Astrocyte (in vitro differentiated cells and primary cell): Measurements from ENCODE around the gene CDX2. TPM values are rescaled to one million over a fixed set of nuclear protein-coding genes. Genes with fewer than 3 reads are reported as not detected.

ENCODE experiments used
- DNase-seq: peaks from one replicate; pipeline ENCODE4 v3.0.0-alpha.2; 2010; ENCODE audit warnings: low read depth
- FAIRE-seq: peaks from 2 replicates; lab custom pipeline; 2011; peaks lifted over from hg19 to GRCh38; lab: Jason Lieb, UNC
- H2AFZ ChIP-seq: 2 replicates; pipeline ENCODE4 v1.6.0; 2012; ENCODE audit warnings: low read depth, low read length, inconsistent platforms
- H3K27ac ChIP-seq: 2 replicates; pipeline ENCODE4 v1.5.1; 2011; ENCODE audit warnings: low read depth, low read length, inconsistent platforms
- H3K27me3 ChIP-seq: 2 replicates; pipeline ENCODE4 v1.6.0; 2011; ENCODE audit warnings: low read length, inconsistent platforms; ENCODE audit not compliant: insufficient read depth
- H3K36me3 ChIP-seq: 2 replicates; pipeline ENCODE4 v1.5.1; 2011; ENCODE audit warnings: low read length, inconsistent platforms; ENCODE audit not compliant: insufficient read depth
- H3K4me1 ChIP-seq: 2 replicates; pipeline ENCODE4 v1.5.1; 2011; ENCODE audit warnings: low read length, inconsistent platforms; ENCODE audit not compliant: insufficient read depth
- H3K4me2 ChIP-seq: 2 replicates; pipeline ENCODE4 v1.6.0; 2012; ENCODE audit warnings: low read length, inconsistent platforms
- H3K4me3 ChIP-seq: 2 replicates; pipeline ENCODE4 v1.5.1; 2011; ENCODE audit warnings: low read depth, mild to moderate bottlenecking, low read length, inconsistent platforms; ENCODE audit not compliant: insufficient read depth
- H3K79me2 ChIP-seq: 2 replicates; pipeline ENCODE4 v1.6.0; 2012; ENCODE audit warnings: mild to moderate bottlenecking, low read length, inconsistent platforms; ENCODE audit not compliant: insufficient read depth
- H3K9ac ChIP-seq: 2 replicates; pipeline ENCODE4 v1.6.0; 2012; ENCODE audit warnings: mild to moderate bottlenecking, low read length, inconsistent platforms
- H3K9me3 ChIP-seq: 2 replicates; pipeline ENCODE4 v1.5.1; 2012; ENCODE audit warnings: low read depth, mild to moderate bottlenecking, low read length, inconsistent platforms; ENCODE audit not compliant: insufficient read depth
- H4K20me1 ChIP-seq: 2 replicates; pipeline ENCODE4 v1.6.0; 2012; ENCODE audit warnings: low read length, inconsistent platforms; ENCODE audit not compliant: insufficient read depth
- H3K27ac Mint-ChIP-seq: one replicate; pipeline ENCODE4 v1.8.0; 2021; ENCODE audit warnings: mild to moderate bottlenecking, mixed read lengths; ENCODE audit not compliant: unreplicated experiment
- H3K27me3 Mint-ChIP-seq: one replicate; pipeline ENCODE4 v1.8.0; 2021; ENCODE audit warnings: low read depth, mixed read lengths; ENCODE audit not compliant: unreplicated experiment
- H3K36me3 Mint-ChIP-seq: one replicate; pipeline ENCODE4 v1.8.0; 2021; ENCODE audit warnings: low read depth, mixed read lengths; ENCODE audit not compliant: unreplicated experiment
- H3K4me1 Mint-ChIP-seq: one replicate; pipeline ENCODE4 v1.8.0; 2021; ENCODE audit warnings: low read depth, mixed read lengths; ENCODE audit not compliant: unreplicated experiment
- H3K4me3 Mint-ChIP-seq: one replicate; pipeline ENCODE4 v1.8.0; 2021; ENCODE audit warnings: mild to moderate bottlenecking, moderate library complexity, mixed read lengths; ENCODE audit not compliant: unreplicated experiment
- H3K9me3 Mint-ChIP-seq: one replicate; pipeline ENCODE4 v1.8.0; 2021; ENCODE audit warnings: mild to moderate bottlenecking, mixed read lengths; ENCODE audit not compliant: unreplicated experiment
- EZH2 ChIP-seq: IDR thresholded peaks from 2 replicates; pipeline ENCODE4 v1.6.1; 2012; ENCODE audit warnings: mild to moderate bottlenecking, low read length, inconsistent platforms; ENCODE audit not compliant: insufficient read depth
- total RNA-seq: library from RNA; stranded (reverse); gene quantifications from 2 replicates; pipeline ENCODE4 v1.2.1, GENCODE V29; 2021
- TF ChIP-seq, protein P1 (sequence below): IDR thresholded peaks from 2 replicates; pipeline ENCODE4 v1.5.1; 2011; ENCODE audit warnings: low read depth, mild to moderate bottlenecking, inconsistent platforms, low read length, moderate library complexity; ENCODE audit not compliant: insufficient read depth

CDX2 gene
- total RNA-seq, 1 donor from 2014 or later: not detected

DNA sequence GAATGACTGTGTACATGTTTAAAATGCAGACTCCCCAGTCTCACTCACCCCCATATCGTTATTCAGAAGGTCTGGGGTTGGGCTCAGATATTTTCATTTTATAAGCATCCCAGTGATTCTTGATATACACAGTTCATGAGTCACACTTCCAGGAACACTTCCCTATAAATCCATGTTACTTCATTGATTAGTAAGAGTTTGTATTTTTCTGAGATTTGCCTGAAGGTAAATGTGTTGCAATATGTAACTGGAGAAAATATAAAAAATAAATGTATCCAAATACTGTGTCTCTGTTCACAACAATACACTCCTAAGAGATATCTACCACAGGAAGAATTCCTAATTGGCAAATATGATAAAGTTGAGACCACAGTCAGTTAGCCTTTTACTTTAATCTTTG, 56.0 kb downstream of the CDX2 start:
- Histone ChIP-seq H3K4me1 (no peaks in the 10 kb centered on the region), H3K27me3 (peaks cover 46% of the 10 kb centered on the region), H3K9me3 (peaks cover 3% of the 10 kb centered on the region), H2AFZ (no peak overlapping the region), H4K20me1 (no peaks in the 10 kb centered on the region), H3K9ac (no peak overlapping the region), H3K36me3 (no peaks in the 10 kb centered on the region), H3K4me2 (no peak overlapping the region), H3K4me3 (no peak overlapping the region), H3K79me2 (no peaks in the 10 kb centered on the region), H3K27ac (no peak overlapping the region)
- no peak for DNase-seq
- H3K9me3 Mint-ChIP-seq: peaks cover 4% of the 10 kb centered on the region
- H3K4me1 Mint-ChIP-seq: no peaks in the 10 kb centered on the region
- peaks cover 63% of the 10 kb centered on the region for H3K27me3 Mint-ChIP-seq
- no peaks in the 10 kb centered on the region for H3K36me3 Mint-ChIP-seq
- TF ChIP-seq, protein P1, sequence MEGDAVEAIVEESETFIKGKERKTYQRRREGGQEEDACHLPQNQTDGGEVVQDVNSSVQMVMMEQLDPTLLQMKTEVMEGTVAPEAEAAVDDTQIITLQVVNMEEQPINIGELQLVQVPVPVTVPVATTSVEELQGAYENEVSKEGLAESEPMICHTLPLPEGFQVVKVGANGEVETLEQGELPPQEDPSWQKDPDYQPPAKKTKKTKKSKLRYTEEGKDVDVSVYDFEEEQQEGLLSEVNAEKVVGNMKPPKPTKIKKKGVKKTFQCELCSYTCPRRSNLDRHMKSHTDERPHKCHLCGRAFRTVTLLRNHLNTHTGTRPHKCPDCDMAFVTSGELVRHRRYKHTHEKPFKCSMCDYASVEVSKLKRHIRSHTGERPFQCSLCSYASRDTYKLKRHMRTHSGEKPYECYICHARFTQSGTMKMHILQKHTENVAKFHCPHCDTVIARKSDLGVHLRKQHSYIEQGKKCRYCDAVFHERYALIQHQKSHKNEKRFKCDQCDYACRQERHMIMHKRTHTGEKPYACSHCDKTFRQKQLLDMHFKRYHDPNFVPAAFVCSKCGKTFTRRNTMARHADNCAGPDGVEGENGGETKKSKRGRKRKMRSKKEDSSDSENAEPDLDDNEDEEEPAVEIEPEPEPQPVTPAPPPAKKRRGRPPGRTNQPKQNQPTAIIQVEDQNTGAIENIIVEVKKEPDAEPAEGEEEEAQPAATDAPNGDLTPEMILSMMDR: no peak
- TF ChIP-seq EZH2: no peak
- no peak for FAIRE-seq
- H3K4me3 Mint-ChIP-seq: no peak overlapping the region
- no peak overlapping the region for H3K27ac Mint-ChIP-seq

DNA sequence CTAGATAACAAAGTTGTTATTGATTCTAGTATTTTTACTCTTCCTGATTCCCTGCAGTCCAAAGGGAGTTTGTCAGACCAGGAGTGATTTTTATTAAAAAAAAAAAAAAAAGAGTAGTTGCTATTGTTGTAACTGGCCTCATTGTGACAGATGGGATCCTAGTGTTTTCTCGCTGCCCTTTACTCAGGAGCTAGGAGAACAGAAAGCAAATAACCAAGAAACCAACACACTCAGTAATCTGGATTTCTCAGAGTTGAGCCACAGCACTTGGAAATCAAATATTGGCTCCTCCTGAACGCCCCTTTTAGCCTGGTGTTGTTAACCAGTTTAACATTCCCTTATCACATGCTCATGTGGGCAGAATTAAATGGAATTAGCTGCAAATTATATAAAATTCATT, 57.6 kb downstream of the CDX2 start:
- no peak for FAIRE-seq
- Mint-ChIP-seq H3K27ac (no peak overlapping the region), H3K4me1 (no peaks in the 10 kb centered on the region), H3K4me3 (no peak overlapping the region), H3K36me3 (no peaks in the 10 kb centered on the region), H3K27me3 (peaks cover 59% of the 10 kb centered on the region), H3K9me3 (peaks cover 3% of the 10 kb centered on the region)
- peaks cover 32% of the 10 kb centered on the region for H3K27me3 ChIP-seq
- no peaks in the 10 kb centered on the region for H3K36me3 ChIP-seq
- H2AFZ ChIP-seq: no peak overlapping the region
- H3K9ac ChIP-seq: no peak overlapping the region
- H4K20me1 ChIP-seq: no peaks in the 10 kb centered on the region
- H3K4me3 ChIP-seq: no peak overlapping the region
- H3K4me1 ChIP-seq: no peaks in the 10 kb centered on the region
- H3K9me3 ChIP-seq: peaks cover 3% of the 10 kb centered on the region
- H3K79me2 ChIP-seq: no peaks in the 10 kb centered on the region
- no peak overlapping the region for H3K27ac ChIP-seq
- TF ChIP-seq, protein P1: no peak
- no peak for TF ChIP-seq EZH2
- no peak overlapping the region for H3K4me2 ChIP-seq
- DNase-seq: no peak

Other genes starting within 250 kb of the CDX2 start
- not detected in 2 replicates for gene GSX1, start 176.8 kb downstream of the CDX2 start, total RNA-seq
- gene PDX1, start 49.3 kb downstream of the CDX2 start, total RNA-seq: not detected in 2 replicates
- gene URAD, start 19.4 kb upstream of the CDX2 start, total RNA-seq: not detected in 2 replicates
- 0.10 TPM in 1 of 2 replicates, not detected in the other for gene FLT3, start 131.3 kb upstream of the CDX2 start, total RNA-seq
- gene PAN3, start 169.2 kb upstream of the CDX2 start, total RNA-seq: 24.9 and 28.3 TPM in 2 replicates